Measurements from ENCODE around the gene SARDH.

DNA sequence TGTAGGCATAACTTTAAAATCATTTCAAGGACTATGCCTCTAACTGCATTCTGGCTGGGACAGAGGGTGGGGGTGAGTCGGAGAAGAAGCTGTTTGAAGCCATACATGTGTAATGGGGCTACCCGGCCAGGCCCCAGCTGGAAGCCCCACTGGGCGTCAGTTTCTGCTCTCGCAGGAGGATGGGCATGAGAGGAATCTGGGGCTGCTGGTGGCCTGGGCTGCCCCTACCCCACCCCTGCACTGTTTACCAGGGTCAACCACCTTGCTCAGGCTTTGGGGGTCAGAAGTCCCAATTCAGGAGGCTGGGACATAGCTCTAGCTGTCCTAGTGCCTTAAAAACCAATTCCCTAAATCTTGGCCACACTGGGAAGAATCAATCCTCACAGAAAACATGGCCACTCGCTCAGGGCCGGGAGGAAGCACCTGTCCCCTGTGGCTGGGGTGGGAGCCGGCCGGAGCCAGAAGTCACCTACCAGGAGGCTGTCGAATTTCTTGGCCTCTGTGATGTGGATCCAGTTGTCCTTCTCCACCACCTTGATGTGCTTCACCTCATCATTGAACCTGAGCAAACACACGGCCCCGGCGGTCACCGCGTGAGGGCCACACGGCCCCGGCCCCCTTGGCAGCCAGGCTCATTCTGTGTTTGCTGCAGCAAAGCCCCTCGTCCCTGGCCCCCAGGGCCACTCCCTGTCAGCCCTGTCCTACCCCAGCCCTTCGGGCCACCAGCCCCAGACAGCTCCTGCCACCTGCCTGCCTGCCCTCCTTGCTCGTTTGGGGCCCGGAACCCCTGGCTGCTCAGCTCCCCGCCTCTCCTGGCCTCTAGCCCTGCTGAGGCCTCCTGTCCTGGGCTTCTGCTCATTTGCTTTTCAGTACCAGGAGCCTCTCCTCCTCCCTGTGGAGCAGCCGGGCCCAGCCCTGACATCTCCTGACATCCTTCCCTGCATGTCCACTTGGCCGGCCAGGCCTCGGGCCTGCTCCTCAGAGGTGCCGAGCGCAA is 33.6 kb upstream of the SARDH start:
- TF ChIP-seq, protein P1, sequence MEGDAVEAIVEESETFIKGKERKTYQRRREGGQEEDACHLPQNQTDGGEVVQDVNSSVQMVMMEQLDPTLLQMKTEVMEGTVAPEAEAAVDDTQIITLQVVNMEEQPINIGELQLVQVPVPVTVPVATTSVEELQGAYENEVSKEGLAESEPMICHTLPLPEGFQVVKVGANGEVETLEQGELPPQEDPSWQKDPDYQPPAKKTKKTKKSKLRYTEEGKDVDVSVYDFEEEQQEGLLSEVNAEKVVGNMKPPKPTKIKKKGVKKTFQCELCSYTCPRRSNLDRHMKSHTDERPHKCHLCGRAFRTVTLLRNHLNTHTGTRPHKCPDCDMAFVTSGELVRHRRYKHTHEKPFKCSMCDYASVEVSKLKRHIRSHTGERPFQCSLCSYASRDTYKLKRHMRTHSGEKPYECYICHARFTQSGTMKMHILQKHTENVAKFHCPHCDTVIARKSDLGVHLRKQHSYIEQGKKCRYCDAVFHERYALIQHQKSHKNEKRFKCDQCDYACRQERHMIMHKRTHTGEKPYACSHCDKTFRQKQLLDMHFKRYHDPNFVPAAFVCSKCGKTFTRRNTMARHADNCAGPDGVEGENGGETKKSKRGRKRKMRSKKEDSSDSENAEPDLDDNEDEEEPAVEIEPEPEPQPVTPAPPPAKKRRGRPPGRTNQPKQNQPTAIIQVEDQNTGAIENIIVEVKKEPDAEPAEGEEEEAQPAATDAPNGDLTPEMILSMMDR (IDR thresholded peaks at IDR 0.05), result no peak
- no peak for TF ChIP-seq EP300 (IDR thresholded peaks at IDR 0.05)
